NCI-H1417 treated with DMSO at 0.1 percent for 48 hours (cell line): ENCODE measurements around the gene FSCN2.

Experiments used
- DNase-seq: peaks from one replicate; lab custom pipeline; 2025; lab: John Stamatoyannopoulos, UW

The FSCN2 gene

GRCh38 chr17:81489998-81490992 lies 37.9 kb upstream of the FSCN2 start:
- DNase-seq, result no peak

- DNase-seq, result no peak
These were observed 37.0 kb upstream of the FSCN2 start for GRCh38 chr17:81491181-81491581.

- DNase-seq, result no peak
These were observed 36.4 kb upstream of the FSCN2 start for GRCh38 chr17:81491761-81492160.

- no peak for DNase-seq
These were observed 36.0 kb upstream of the FSCN2 start for GRCh38 chr17:81492202-81492601.

GRCh38 chr17:81492706-81493105 lies 35.5 kb upstream of the FSCN2 start:
- no peak for DNase-seq

GRCh38 chr17:81493198-81494038 lies 34.8 kb upstream of the FSCN2 start:
- no peak for DNase-seq

GRCh38 chr17:81494626-81495377 lies 33.4 kb upstream of the FSCN2 start:
- no peak for DNase-seq

- DNase-seq, result no peak
These were observed 29.1 kb upstream of the FSCN2 start for GRCh38 chr17:81498953-81499600.

GRCh38 chr17:81499601-81499970 lies 28.6 kb upstream of the FSCN2 start:
- no peak for DNase-seq

GRCh38 chr17:81500047-81500446 lies 28.1 kb upstream of the FSCN2 start:
- DNase-seq, result no peak

GRCh38 chr17:81502471-81503017 lies 25.6 kb upstream of the FSCN2 start:
- DNase-seq, result no peak

- no peak for DNase-seq
These were observed 24.6 kb upstream of the FSCN2 start for GRCh38 chr17:81503619-81504018.

- no peak for DNase-seq
These were observed 19.5 kb upstream of the FSCN2 start for GRCh38 chr17:81508639-81509206.

GRCh38 chr17:81509207-81509971 lies 18.8 kb upstream of the FSCN2 start:
- DNase-seq, result no peak

GRCh38 chr17:81509972-81510784 lies 18.0 kb upstream of the FSCN2 start:
- no peak for DNase-seq

- no peak for DNase-seq
These were observed 17.2 kb upstream of the FSCN2 start for GRCh38 chr17:81510785-81511553.

GRCh38 chr17:81511554-81511803 lies 16.7 kb upstream of the FSCN2 start:
- DNase-seq, result no peak

- no peak for DNase-seq
These were observed 16.2 kb upstream of the FSCN2 start for GRCh38 chr17:81511804-81512561.
